Mucosa of gallbladder (tissue), 1 donor: ENCODE measurements around the gene PCLAF. TPM values are rescaled to one million over a fixed set of nuclear protein-coding genes. Genes with fewer than 3 reads are reported as not detected.

Experiments used
- DNase-seq: peaks from one replicate; pipeline ENCODE4 v3.0.0-alpha.2; 2020; ENCODE audit warnings: low spot score
- total RNA-seq: library from RNA; stranded (reverse); gene quantifications from one replicate; pipeline ENCODE4 v1.2.1, GENCODE V29; 2021
- donor health status: DM: no; HTN: no; CAD: no.

Gene PCLAF
- total RNA-seq, 1 donor from 2014 or later, result 3.0 TPM

GRCh38 chr15:64324165-64324877, 56.9 kb downstream of the PCLAF start:
- DNase-seq, result no peak

GRCh38 chr15:64315216-64315615, 66.0 kb downstream of the PCLAF start:
- no peak for DNase-seq

- DNase-seq, result no peak
These were observed 66.8 kb downstream of the PCLAF start for GRCh38 chr15:64314456-64314855.

Other genes with a start within 250 kb of the PCLAF start
- 1.0 TPM for gene SNX22, start 229.7 kb downstream of the PCLAF start, total RNA-seq
- 481 TPM for gene PPIB, start 218.4 kb downstream of the PCLAF start, total RNA-seq
- 16.5 TPM for gene CSNK1G1, start 25.3 kb downstream of the PCLAF start, total RNA-seq
- gene TRIP4, start 6.4 kb upstream of the PCLAF start, total RNA-seq, result 24.1 TPM
- 36.3 TPM for gene ZNF609, start 79.1 kb upstream of the PCLAF start, total RNA-seq